Small intestine (tissue), 16 donors: ENCODE results near the gene SCG3. TPM values are rescaled to one million over a fixed set of nuclear protein-coding genes. Genes with fewer than 3 reads are reported as not detected.
A peak's percentile ranks its signal among the peaks of the same experiment; 100 is the strongest.
"Not testable (repeated sequence)": the region's sequence is repeated elsewhere in the genome, so short reads cannot be mapped to it uniquely, and the experiment has no call there.

ENCODE experiments used
- DNase-seq, 2 donors: peaks; one replicate each; pipeline versions ENCODE4 v3.0.0 to v3.0.0-alpha.2; 2013
- FAIRE-seq: peaks from 2 replicates; lab custom pipeline; 2012; peaks lifted over from hg19 to GRCh38; lab: Jason Lieb, UNC
- H3K27ac ChIP-seq, 3 donors: one replicate each; pipeline ENCODE4 v1.5.1; 2013; ENCODE audit warnings: low read length in 2 of 3, mild to moderate bottlenecking in 2 of 3, control low read depth in 1 of 3, inconsistent platforms in 1 of 3, low read depth in 1 of 3, moderate library complexity in 1 of 3
- H3K27me3 ChIP-seq, 3 donors: one replicate each; pipeline ENCODE4 v1.6.1; 2013; ENCODE audit warnings: low read length in 3 of 3, inconsistent platforms in 1 of 3; ENCODE audit not compliant: control insufficient read depth in 3 of 3, insufficient read depth in 3 of 3
- H3K36me3 ChIP-seq, 3 donors: one replicate each; pipeline ENCODE4 v1.6.1; 2013; ENCODE audit warnings: low read length in 3 of 3, inconsistent platforms in 1 of 3, low read depth in 1 of 3, mild to moderate bottlenecking in 1 of 3, moderate library complexity in 1 of 3; ENCODE audit not compliant: control insufficient read depth in 3 of 3, insufficient read depth in 2 of 3
- H3K4me1 ChIP-seq, 3 donors: one replicate each; pipeline ENCODE4 v1.6.1; 2013; ENCODE audit warnings: low read length in 2 of 3, inconsistent platforms in 1 of 3, low read depth in 1 of 3, mild to moderate bottlenecking in 1 of 3, moderate library complexity in 1 of 3; ENCODE audit not compliant: control insufficient read depth in 3 of 3, insufficient read depth in 2 of 3
- H3K4me3 ChIP-seq, 3 donors: one replicate each; pipeline ENCODE4 v1.5.1; 2013; ENCODE audit warnings: low read length in 3 of 3, control low read depth in 1 of 3, inconsistent platforms in 1 of 3, low read depth in 1 of 3, mild to moderate bottlenecking in 1 of 3, moderate library complexity in 1 of 3
- H3K9me3 ChIP-seq, 2 donors: one replicate each; pipeline ENCODE4 v1.6.1; 2013; ENCODE audit warnings: low read depth in 1 of 2, low read length in 1 of 2; ENCODE audit not compliant: control insufficient read depth in 2 of 2, insufficient read depth in 1 of 2
- WGBS, 3 donors: extraction: QIAGEN DNeasy Blood & Tissue Kit; methylation state at CpG; one replicate each; pipeline ENCODE4 v1.1.7; 2013; 5-methylcytosine and 5-hydroxymethylcytosine counted together
- long read RNA-seq, 10 donors: transcript quantifications; one replicate each; lab custom pipeline, GENCODE V29; 2026
- polyA plus RNA-seq, 4 donors: library from polyadenylated mRNA; stranded (reverse) in 3 of 4; unstranded in 1 of 4; fragments of 200-250 nt in 3 of 4; fragments of 120-200 nt in 1 of 4; gene quantifications; one replicate each; pipeline versions ENCODE4 v1.2.1 to v1.2.3, GENCODE V29; 2013
- donor health status: healthy with polysubstance abuse.
- donor health status: control.
- donor health status: control.
- donor health status: Bipolar disorder and iron deficiency.
- donor health status: healthy.

The SCG3 gene
- polyA plus RNA-seq: 1 to 10 TPM in 2 of 4 donors, under 1 TPM in 1, not detected in 1; 0.27 to 4.7 (median 4.2) TPM
- long read RNA-seq, donor 1: 0 reads
- long read RNA-seq, donor 2, partial matches to known transcripts: 0 of 1 reads
- long read RNA-seq, donor 2, other reads (novel, unspliced or antisense): 0 of 1 reads
- long read RNA-seq, donor 3: 0 reads
- long read RNA-seq, donor 4: 0 reads
- long read RNA-seq, donor 5: 0 reads
- long read RNA-seq, donor 6, partial matches to known transcripts: 0 of 2 reads
- long read RNA-seq, donor 6, other reads (novel, unspliced or antisense): 0 of 2 reads
- long read RNA-seq, donor 7: 0 reads
- long read RNA-seq, donor 8: 0 reads
- long read RNA-seq, donor 9: 0 reads
- long read RNA-seq, donor 10, transcript SCG3-201 (12 exons, 3,315 nt): major isoform, 5 of 12 reads
- long read RNA-seq, donor 10, partial matches to known transcripts: 7 of 12 reads
- long read RNA-seq, donor 10, other reads (novel, unspliced or antisense): 0 of 12 reads

- H3K27me3 ChIP-seq: peaks cover 0 to 7% (median 0%) of the 10 kb centered on the region in 3 donors
- peaks cover 0 to 3% (median 0%) of the 10 kb centered on the region in 3 donors for H3K4me1 ChIP-seq
- H3K4me3 ChIP-seq: peak within 1 kb of the TSS in 1 of 3 donors; percentile 23
- no peak for FAIRE-seq
- H3K9me3 ChIP-seq: no peaks in the 10 kb centered on the region
- 4 to 12% (median 10%) methylated on average over 37 to 38 of the region's 38 CpGs for WGBS, 3 donors
- no peak within 1 kb of the TSS for H3K27ac ChIP-seq
- DNase-seq: peak; percentile 76 to 93
- no peaks in the 10 kb centered on the region for H3K36me3 ChIP-seq
Measured at GRCh38 chr15:51681303-51681963, at the start of gene SCG3. Gene SCG3 (plus strand): TSS chr15:51681503. CDS start chr15:51681756, 253 bp downstream.

- Histone ChIP-seq H3K36me3 (no peaks in the 10 kb centered on the region), H3K27ac (no peak overlapping the region), H3K27me3 (no peaks in the 10 kb centered on the region), H3K4me1 (peaks cover 0 to 2% (median 0%) of the 10 kb centered on the region in 3 donors), H3K9me3 (no peaks in the 10 kb centered on the region), H3K4me3 (no peak overlapping the region)
- no peak for FAIRE-seq
- 58 to 66% (median 60%) methylated on average over 3 of the region's 3 CpGs for WGBS, 3 donors
- DNase-seq: no peak
Measured at GRCh38 chr15:51634591-51635198, 46.6 kb upstream of the SCG3 start.

- WGBS, 3 donors: 48 to 70% (median 70%) methylated on average over 4 of the region's 4 CpGs
- Histone ChIP-seq H3K36me3 (no peaks in the 10 kb centered on the region), H3K27me3 (no peaks in the 10 kb centered on the region), H3K27ac (peak overlapping the region in 1 of 3 donors; percentile 11), H3K9me3 (no peaks in the 10 kb centered on the region), H3K4me1 (peaks cover 0 to 11% (median 0%) of the 10 kb centered on the region in 3 donors), H3K4me3 (no peak overlapping the region)
- DNase-seq (no peak), FAIRE-seq (no peak)
Measured at GRCh38 chr15:51641490-51642130, 39.7 kb upstream of the SCG3 start.

GRCh38 chr15:51642696-51643095 is 38.6 kb upstream of the SCG3 start:
- DNase-seq (peak in 1 of 2 donors; percentile 21), FAIRE-seq (no peak)
- Histone ChIP-seq H3K36me3 (no peaks in the 10 kb centered on the region), H3K27ac (peak overlapping the region in 1 of 3 donors; percentile 4), H3K4me3 (no peak overlapping the region), H3K9me3 (no peaks in the 10 kb centered on the region), H3K4me1 (peaks cover 0 to 11% (median 0%) of the 10 kb centered on the region in 3 donors), H3K27me3 (no peaks in the 10 kb centered on the region)
- WGBS, 3 donors: 13 to 38% (median 25%) methylated on average over 1 of the region's 1 CpG

GRCh38 chr15:51647128-51647562 is 34.2 kb upstream of the SCG3 start:
- Histone ChIP-seq H3K27me3 (no peaks in the 10 kb centered on the region), H3K27ac (no peak overlapping the region), H3K4me1 (peaks cover 0 to 7% (median 0%) of the 10 kb centered on the region in 3 donors), H3K9me3 (no peaks in the 10 kb centered on the region), H3K4me3 (no peak overlapping the region), H3K36me3 (no peaks in the 10 kb centered on the region)
- FAIRE-seq (no peak), DNase-seq (peak; percentile 36 to 93)
- 32 to 47% (median 40%) methylated on average over 3 of the region's 3 CpGs for WGBS, 3 donors

GRCh38 chr15:51648101-51648500 is 33.2 kb upstream of the SCG3 start:
- not testable (repeated sequence) for DNase-seq, H3K27me3 ChIP-seq, FAIRE-seq, H3K4me3 ChIP-seq, H3K9me3 ChIP-seq, H3K4me1 ChIP-seq, H3K27ac ChIP-seq, H3K36me3 ChIP-seq
- WGBS, 3 donors: 100% methylated on average over 1 of the region's 1 CpG; no CpG with 5 or more reads in 2 of the 3 donors

- H3K27me3 ChIP-seq, H3K27ac ChIP-seq, DNase-seq, H3K36me3 ChIP-seq, H3K9me3 ChIP-seq, H3K4me1 ChIP-seq, FAIRE-seq, H3K4me3 ChIP-seq: not testable (repeated sequence)
- 79 to 83% (median 79%) methylated on average over 4 of the region's 4 CpGs for WGBS, 3 donors
Measured at GRCh38 chr15:51648643-51649042, 32.7 kb upstream of the SCG3 start.
